Body of pancreas (tissue), 4 donors: ENCODE measurements around the gene MACF1. TPM values are rescaled to one million over a fixed set of nuclear protein-coding genes. Genes with fewer than 3 reads are reported as not detected.

Experiments used
- ATAC-seq: fragments of 150-250 bp; one replicate; pipeline ENCODE4 v1.9.1; 2016
- DNase-seq, 4 donors: peaks; one replicate each; pipeline ENCODE4 v3.0.0-alpha.2; 2019
- H3K27ac ChIP-seq, 4 donors: fragments of 200-600 bp; sonication (generic); 1 replicate in 3 of 4; 2 replicates in 1 of 4; pipeline versions ENCODE4 v1.5.1 to v1.6.1; 2016 to 2019; ENCODE audit warnings: mild to moderate bottlenecking in 1 of 4, mixed read lengths in 1 of 4, moderate library complexity in 1 of 4
- H3K27me3 ChIP-seq, 2 donors: fragments of 200-600 bp; sonication (generic); one replicate each; pipeline ENCODE4 v1.6.0; 2016; ENCODE audit warnings: mild to moderate bottlenecking in 1 of 2
- H3K36me3 ChIP-seq, 2 donors: fragments of 200-600 bp; sonication (generic); replicated peaks in 1 of 2; 2 replicates each; pipeline ENCODE4 v1.5.1; 2016; ENCODE audit warnings: low read depth in 2 of 2; ENCODE audit not compliant: insufficient read depth in 1 of 2
- H3K4me1 ChIP-seq: fragments of 200-600 bp; sonication (generic); one replicate; pipeline ENCODE4 v1.6.0; 2016
- H3K4me3 ChIP-seq, 2 donors: fragments of 200-600 bp; sonication (generic); 1 replicate in 1 of 2; 2 replicates in 1 of 2; pipeline ENCODE4 v1.5.1; 2016 to 2019
- H3K9me3 ChIP-seq, 3 donors: fragments of 200-600 bp; sonication (generic); 1 replicate in 2 of 3; 2 replicates in 1 of 3; pipeline ENCODE4 v1.5.1; 2016
- POLR2A ChIP-seq, 3 donors: fragments of 450-650 bp; IDR thresholded peaks; one replicate each; pipeline ENCODE4 v1.6.1; 2016; ENCODE audit warnings: antibody characterized with exemption in 3 of 3, mild to moderate bottlenecking in 2 of 3
- WGBS, 2 donors: methylation state at CpG; one replicate each; pipeline ENCODE4 v1.1.5; 2017; 5-methylcytosine and 5-hydroxymethylcytosine counted together
- intact Hi-C: fragments of 100-400 bp; cut with DNase I; formaldehyde crosslinking; loops from one replicate; pipeline ENCODE4 v1.15.1; 2023
- total RNA-seq, 2 donors: library from RNA; depleted of rRNA; stranded (reverse); fragments of >200 nt; gene quantifications; one replicate each; pipeline ENCODE4 v1.1.0, GENCODE V29; 2016
- TF ChIP-seq, protein P1 (sequence below), 7 experiments: fragments of 450-650 bp in 4 of 7; fragments of 200-600 bp in 3 of 7; sonication (generic) in 3 of 7; IDR thresholded peaks; one replicate each; pipeline ENCODE4 v1.5.1; 2016 to 2019; ENCODE audit warnings: antibody characterized with exemption in 7 of 7

Gene MACF1
- total RNA-seq, 2 donors from 2014 or later, result 144 to 190 TPM

DNA sequence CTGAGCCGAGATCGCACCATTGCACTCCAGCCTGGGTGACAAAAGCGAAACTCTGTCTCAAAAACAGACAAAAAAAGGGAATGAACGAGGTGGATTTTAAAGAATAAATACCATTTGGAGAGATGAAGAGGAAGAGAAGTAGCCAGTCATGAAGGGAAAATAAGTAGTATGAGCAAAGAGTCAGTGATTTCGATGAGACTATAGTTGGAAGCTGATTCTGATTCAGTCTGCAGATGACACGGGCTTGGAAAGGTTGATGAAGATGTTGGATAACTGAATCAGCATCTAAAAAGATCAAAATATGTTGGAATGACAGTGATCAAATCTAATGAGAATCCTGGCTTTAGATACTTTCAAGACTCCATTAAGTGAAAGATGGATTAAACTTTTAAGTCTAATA is 23.8 kb downstream of the MACF1 start:
- 91 to 94% methylated on average over 6 of the region's 6 CpGs for WGBS, 2 donors
- intact Hi-C loops, result no loop called here
- TF ChIP-seq, protein P1, sequence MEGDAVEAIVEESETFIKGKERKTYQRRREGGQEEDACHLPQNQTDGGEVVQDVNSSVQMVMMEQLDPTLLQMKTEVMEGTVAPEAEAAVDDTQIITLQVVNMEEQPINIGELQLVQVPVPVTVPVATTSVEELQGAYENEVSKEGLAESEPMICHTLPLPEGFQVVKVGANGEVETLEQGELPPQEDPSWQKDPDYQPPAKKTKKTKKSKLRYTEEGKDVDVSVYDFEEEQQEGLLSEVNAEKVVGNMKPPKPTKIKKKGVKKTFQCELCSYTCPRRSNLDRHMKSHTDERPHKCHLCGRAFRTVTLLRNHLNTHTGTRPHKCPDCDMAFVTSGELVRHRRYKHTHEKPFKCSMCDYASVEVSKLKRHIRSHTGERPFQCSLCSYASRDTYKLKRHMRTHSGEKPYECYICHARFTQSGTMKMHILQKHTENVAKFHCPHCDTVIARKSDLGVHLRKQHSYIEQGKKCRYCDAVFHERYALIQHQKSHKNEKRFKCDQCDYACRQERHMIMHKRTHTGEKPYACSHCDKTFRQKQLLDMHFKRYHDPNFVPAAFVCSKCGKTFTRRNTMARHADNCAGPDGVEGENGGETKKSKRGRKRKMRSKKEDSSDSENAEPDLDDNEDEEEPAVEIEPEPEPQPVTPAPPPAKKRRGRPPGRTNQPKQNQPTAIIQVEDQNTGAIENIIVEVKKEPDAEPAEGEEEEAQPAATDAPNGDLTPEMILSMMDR (IDR thresholded peaks at IDR 0.05), result no peak
- TF ChIP-seq POLR2A (IDR thresholded peaks at IDR 0.05), result no peak
- Histone ChIP-seq H3K36me3 (peaks cover 0 to 2% of the 10 kb centered on the region in 2 donors), H3K27ac (no peak overlapping the region), H3K27me3 (no peaks in the 10 kb centered on the region), H3K4me3 (no peak overlapping the region), H3K4me1 (peaks cover 16% of the 10 kb centered on the region), H3K9me3 (no peaks in the 10 kb centered on the region)
- ATAC-seq, result no peak
- DNase-seq, result no peak

DNA sequence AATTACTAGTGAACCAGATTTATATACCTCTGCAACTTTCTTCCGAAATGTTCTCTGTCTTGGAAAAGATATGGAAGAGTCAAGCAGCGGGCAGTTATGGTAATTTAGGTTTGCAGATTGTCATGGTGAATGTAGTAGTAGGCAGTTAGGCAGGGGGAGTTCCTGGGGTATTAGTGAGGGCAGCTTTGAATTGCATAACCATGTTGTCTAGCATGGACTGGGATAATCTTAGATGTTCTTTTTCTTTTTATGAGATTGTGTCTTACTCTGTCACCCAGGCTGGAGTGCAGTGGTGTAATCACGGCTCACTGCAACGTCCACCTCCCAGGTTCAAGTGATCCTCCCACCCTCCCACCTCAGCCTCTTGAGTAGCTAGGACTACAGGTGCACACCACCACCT is 25.0 kb downstream of the MACF1 start:
- Histone ChIP-seq H3K27me3 (no peaks in the 10 kb centered on the region), H3K4me3 (no peak overlapping the region), H3K36me3 (peaks cover 0 to 3% of the 10 kb centered on the region in 2 donors), H3K9me3 (no peaks in the 10 kb centered on the region), H3K27ac (no peak overlapping the region), H3K4me1 (peaks cover 16% of the 10 kb centered on the region)
- ATAC-seq (no peak), DNase-seq (no peak)
- no peak for TF ChIP-seq POLR2A (IDR thresholded peaks at IDR 0.05)
- intact Hi-C loops, result no loop called here
- WGBS, 2 donors, result 81 to 99% methylated on average over 4 of the region's 4 CpGs

DNA sequence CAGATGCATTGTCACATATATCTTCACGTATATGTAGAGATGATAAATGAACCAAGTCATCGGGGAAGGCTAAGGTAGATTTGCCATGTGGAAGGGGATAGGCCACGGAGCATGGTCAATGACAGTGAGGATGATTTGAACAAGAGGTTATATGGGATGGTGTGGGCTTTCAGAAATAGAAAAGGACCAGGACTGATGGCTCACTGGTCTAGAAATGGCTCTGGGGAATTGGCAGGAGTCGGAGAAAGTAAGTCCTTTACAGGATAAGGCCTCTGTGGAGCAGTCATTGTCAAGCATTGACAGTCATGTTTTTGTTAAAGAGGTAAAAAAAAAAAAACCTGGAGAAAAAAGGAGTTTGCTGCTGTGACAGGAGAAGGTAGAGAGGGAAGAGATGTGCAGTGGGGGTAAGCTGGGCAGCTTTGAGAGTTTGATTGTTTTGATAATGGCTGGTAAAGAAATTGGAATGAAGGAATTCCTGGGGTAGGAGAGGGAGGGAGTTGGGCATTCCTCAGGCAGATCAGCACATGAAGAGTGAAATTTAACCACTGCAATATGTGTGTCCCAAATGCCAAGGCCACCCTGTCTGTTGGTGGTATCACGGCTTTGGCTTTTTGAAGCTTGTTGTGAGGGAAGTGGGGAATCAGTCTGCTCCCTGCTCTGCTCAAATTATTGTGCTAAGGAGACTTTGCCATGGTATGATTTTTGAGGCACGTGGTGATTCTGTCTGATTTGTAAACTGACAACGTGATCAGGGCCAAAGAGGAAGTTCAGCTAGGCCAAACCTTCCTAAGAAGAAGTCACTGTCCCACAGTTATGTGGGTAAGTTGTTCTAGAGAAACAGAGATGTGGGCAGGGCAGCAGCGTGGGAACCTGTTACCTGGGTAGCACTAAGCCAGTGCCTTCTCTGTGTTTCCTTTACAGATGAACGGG is 26.0 kb downstream of the MACF1 start:
- intact Hi-C loops, result no loop called here
- H3K4me1 ChIP-seq, result peaks cover 16% of the 10 kb centered on the region

DNA sequence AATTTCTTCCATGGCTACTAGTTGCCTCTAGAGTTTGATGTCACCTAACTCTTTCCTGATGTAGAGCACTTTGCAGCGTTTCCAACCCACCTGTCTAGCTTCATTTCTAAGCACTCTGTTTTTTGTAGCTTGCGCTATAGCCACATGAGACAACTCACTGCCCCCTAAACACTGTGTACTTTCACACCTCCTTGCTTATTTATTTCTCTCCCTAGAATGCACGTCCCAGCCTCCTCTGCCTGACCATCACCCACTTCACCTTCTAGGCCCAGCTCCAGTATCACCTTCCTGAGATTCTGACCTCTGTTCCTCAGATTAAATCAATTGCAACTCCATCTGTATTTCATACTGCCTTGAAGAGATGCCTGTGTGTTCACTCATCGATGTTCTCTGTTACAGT is 32.5 kb downstream of the MACF1 start:
- H3K27ac ChIP-seq, result no peak overlapping the region
- 88 to 89% methylated on average over 4 of the region's 4 CpGs for WGBS, 2 donors
- DNase-seq (no peak), ATAC-seq (no peak)
- H3K9me3 ChIP-seq, result no peaks in the 10 kb centered on the region
- TF ChIP-seq, protein P1 (IDR thresholded peaks at IDR 0.05), result no peak
- TF ChIP-seq POLR2A (IDR thresholded peaks at IDR 0.05), result no peak
- intact Hi-C loops, result no loop called here
- no peaks in the 10 kb centered on the region for H3K27me3 ChIP-seq
- H3K4me3 ChIP-seq, result no peak overlapping the region
- H3K36me3 ChIP-seq, result peaks cover 0 to 3% of the 10 kb centered on the region in 2 donors
- no peaks in the 10 kb centered on the region for H3K4me1 ChIP-seq

More for the DNA sequence above, 26.0 kb downstream of the MACF1 start:
- peak; percentile 33 for ATAC-seq
- WGBS, 2 donors, result 59 to 63% methylated on average over 9 of the region's 9 CpGs
- Histone ChIP-seq H3K27ac (peak overlapping the region in 2 of 4 donors; percentile 24 to 49), H3K9me3 (no peaks in the 10 kb centered on the region), H3K27me3 (no peaks in the 10 kb centered on the region), H3K4me3 (no peak overlapping the region), H3K36me3 (peaks cover 0 to 3% of the 10 kb centered on the region in 2 donors)
- DNase-seq, result peak in 1 of 4 donors; percentile 27
- TF ChIP-seq POLR2A (IDR thresholded peaks at IDR 0.05), result no peak
- TF ChIP-seq, protein P1 (IDR thresholded peaks at IDR 0.05), result no peak

DNA sequence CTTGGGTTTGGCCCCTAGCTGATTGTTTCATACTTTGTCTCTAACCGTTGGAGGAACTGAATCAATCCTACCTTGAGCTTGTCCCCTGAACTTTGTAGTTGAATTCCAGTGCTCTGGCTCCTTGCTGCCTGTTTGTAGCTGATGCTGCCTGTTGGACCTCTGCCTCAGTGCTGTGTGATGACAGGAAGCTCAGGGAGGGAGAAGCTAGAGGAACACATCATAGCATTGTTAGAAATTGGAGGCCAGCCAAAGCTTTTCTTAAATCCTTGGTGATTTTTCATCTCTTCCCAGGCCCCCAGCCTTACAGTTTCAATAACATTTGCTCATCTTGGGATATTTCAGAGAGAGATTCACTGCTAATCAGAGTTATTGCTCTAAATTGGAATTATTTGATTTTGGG is 34.0 kb downstream of the MACF1 start:
- WGBS, 2 donors, result 60 to 75% methylated on average over 1 of the region's 1 CpG

More for the DNA sequence above, 34.0 kb downstream of the MACF1 start:
- intact Hi-C loops, result no loop called here
- ATAC-seq (no peak), DNase-seq (no peak)
- no peaks in the 10 kb centered on the region for H3K36me3 ChIP-seq
- H3K9me3 ChIP-seq, result no peaks in the 10 kb centered on the region
- no peak overlapping the region for H3K27ac ChIP-seq
- H3K4me3 ChIP-seq, result no peak overlapping the region
- no peaks in the 10 kb centered on the region for H3K4me1 ChIP-seq
- no peaks in the 10 kb centered on the region for H3K27me3 ChIP-seq
- TF ChIP-seq, protein P1 (IDR thresholded peaks at IDR 0.05), result no peak
- no peak for TF ChIP-seq POLR2A (IDR thresholded peaks at IDR 0.05)
